22Rv1 (cell line): Measurements from ENCODE around the gene CLSTN2.

Source experiments
- ZFX ChIP-seq: fragments of 450-650 bp; IDR thresholded peaks from 2 replicates; pipeline ENCODE4 v1.6.1; 2017; ENCODE audit warnings: antibody characterized with exemption, borderline replicate concordance
- TF ChIP-seq, protein P1 (sequence below): fragments of 450-650 bp; IDR thresholded peaks from 2 replicates; pipeline ENCODE4 v1.5.1; 2017; ENCODE audit warnings: mild to moderate bottlenecking

DNA sequence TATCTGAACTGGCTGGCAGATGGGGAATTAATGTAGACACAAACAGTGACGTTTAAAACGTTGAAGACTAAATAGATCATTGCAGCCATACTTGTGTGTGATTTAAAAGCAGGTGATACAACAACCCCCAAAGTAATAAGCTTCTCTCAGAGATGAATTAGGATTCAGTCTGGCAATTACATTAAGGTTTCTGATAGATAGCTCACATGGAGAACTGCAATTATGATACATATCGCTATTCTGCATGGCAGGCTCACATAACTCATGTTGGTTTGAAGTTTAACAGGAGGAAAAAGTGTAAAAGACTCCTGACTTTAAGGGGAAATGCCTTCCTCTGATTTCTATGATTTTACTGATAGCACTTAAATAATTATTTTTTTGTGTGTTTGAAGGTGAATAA, 196.9 kb downstream of the CLSTN2 start:
- TF ChIP-seq, protein P1, sequence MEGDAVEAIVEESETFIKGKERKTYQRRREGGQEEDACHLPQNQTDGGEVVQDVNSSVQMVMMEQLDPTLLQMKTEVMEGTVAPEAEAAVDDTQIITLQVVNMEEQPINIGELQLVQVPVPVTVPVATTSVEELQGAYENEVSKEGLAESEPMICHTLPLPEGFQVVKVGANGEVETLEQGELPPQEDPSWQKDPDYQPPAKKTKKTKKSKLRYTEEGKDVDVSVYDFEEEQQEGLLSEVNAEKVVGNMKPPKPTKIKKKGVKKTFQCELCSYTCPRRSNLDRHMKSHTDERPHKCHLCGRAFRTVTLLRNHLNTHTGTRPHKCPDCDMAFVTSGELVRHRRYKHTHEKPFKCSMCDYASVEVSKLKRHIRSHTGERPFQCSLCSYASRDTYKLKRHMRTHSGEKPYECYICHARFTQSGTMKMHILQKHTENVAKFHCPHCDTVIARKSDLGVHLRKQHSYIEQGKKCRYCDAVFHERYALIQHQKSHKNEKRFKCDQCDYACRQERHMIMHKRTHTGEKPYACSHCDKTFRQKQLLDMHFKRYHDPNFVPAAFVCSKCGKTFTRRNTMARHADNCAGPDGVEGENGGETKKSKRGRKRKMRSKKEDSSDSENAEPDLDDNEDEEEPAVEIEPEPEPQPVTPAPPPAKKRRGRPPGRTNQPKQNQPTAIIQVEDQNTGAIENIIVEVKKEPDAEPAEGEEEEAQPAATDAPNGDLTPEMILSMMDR, result no peak
- TF ChIP-seq ZFX, result no peak
